Stimulated activated CD4-positive, alpha-beta T cell treated with anti-CD3 and anti-CD28 coated beads, TNF-alpha, amount 100 ng/mL, for 24 hours (primary cell): ENCODE data around the gene PHF13.
"Not testable (repeated sequence)": the region's sequence is repeated elsewhere in the genome, so short reads cannot be mapped to it uniquely, and the experiment has no call there.

Experiments
- DNase-seq, 3 experiments: peaks; one replicate each; pipeline ENCODE4 v3.0.0-alpha.2; 2020; ENCODE audit warnings: low read depth in 3 of 3

Gene PHF13

GRCh38 chr1:6586404-6586816, 27.1 kb upstream of the PHF13 start:
- no peak for DNase-seq

- DNase-seq, result no peak
These were observed 26.1 kb upstream of the PHF13 start for GRCh38 chr1:6587261-6588005.

- no peak for DNase-seq
These were observed 25.2 kb upstream of the PHF13 start for GRCh38 chr1:6588128-6588892.

GRCh38 chr1:6588893-6589520, 24.5 kb upstream of the PHF13 start:
- DNase-seq, result no peak

- no peak for DNase-seq
These were observed 23.5 kb upstream of the PHF13 start for GRCh38 chr1:6590046-6590445.

- DNase-seq, result no peak
These were observed 22.3 kb upstream of the PHF13 start for GRCh38 chr1:6591222-6591621.

GRCh38 chr1:6591644-6592043, 21.9 kb upstream of the PHF13 start:
- DNase-seq, result no peak

- DNase-seq, result no peak
These were observed 21.1 kb upstream of the PHF13 start for GRCh38 chr1:6592441-6592840.

GRCh38 chr1:6592865-6593593, 20.5 kb upstream of the PHF13 start:
- DNase-seq, result no peak

GRCh38 chr1:6593810-6594209, 19.7 kb upstream of the PHF13 start:
- DNase-seq, result no peak

- DNase-seq, result no peak
These were observed 18.4 kb upstream of the PHF13 start for GRCh38 chr1:6594977-6595740.

GRCh38 chr1:6596351-6596750, 17.2 kb upstream of the PHF13 start:
- DNase-seq, result no peak

GRCh38 chr1:6596886-6597776, 16.4 kb upstream of the PHF13 start:
- DNase-seq, result no peak

- no peak for DNase-seq
These were observed 15.8 kb upstream of the PHF13 start for GRCh38 chr1:6597777-6598131.

- peak in 2 of 3 experiments; percentile 42 to 56 for DNase-seq
These were observed 14.2 kb upstream of the PHF13 start for GRCh38 chr1:6599141-6599975.

- DNase-seq, result not testable (repeated sequence)
These were observed 13.5 kb upstream of the PHF13 start for GRCh38 chr1:6599991-6600390.

- DNase-seq, result no peak
These were observed 13.0 kb upstream of the PHF13 start for GRCh38 chr1:6600410-6601048.

- DNase-seq, result peak; percentile 72 to 86 (median 82)
These were observed 12.2 kb upstream of the PHF13 start for GRCh38 chr1:6601049-6601922.
